Fibroblast of lung (primary cell): Measurements from ENCODE around the gene RBM12. TPM values are rescaled to one million over a fixed set of nuclear protein-coding genes. Genes with fewer than 3 reads are reported as not detected.

Experiments used
- DNase-seq, 2 donors: peaks; one replicate each; pipeline versions ENCODE4 v3.0.0 to v3.0.0-alpha.2; 2010; ENCODE audit warnings: low read depth in 2 of 2
- H2AFZ ChIP-seq: 2 replicates; pipeline ENCODE4 v1.5.1; 2012; ENCODE audit warnings: low read length, control low read depth, inconsistent platforms
- H3K27ac ChIP-seq: 2 replicates; pipeline ENCODE4 v1.5.1; 2011; ENCODE audit warnings: low read length, control low read depth; ENCODE audit not compliant: insufficient read depth
- H3K27me3 ChIP-seq: 2 replicates; pipeline ENCODE4 v1.5.1; 2011; ENCODE audit warnings: mild to moderate bottlenecking, low read length; ENCODE audit not compliant: control insufficient read depth, insufficient read depth
- H3K36me3 ChIP-seq: 2 replicates; pipeline ENCODE4 v1.5.1; 2011; ENCODE audit warnings: low read length; ENCODE audit not compliant: control insufficient read depth, insufficient read depth
- H3K4me1 ChIP-seq: 2 replicates; pipeline ENCODE4 v1.5.1; 2011; ENCODE audit warnings: low read length; ENCODE audit not compliant: control insufficient read depth, insufficient read depth; ENCODE audit errors: extremely low read depth
- H3K4me2 ChIP-seq: 2 replicates; pipeline ENCODE4 v1.5.1; 2011; ENCODE audit warnings: low read length, control low read depth; ENCODE audit not compliant: insufficient read depth; ENCODE audit errors: extremely low read depth
- H3K4me3 ChIP-seq, 4 experiments: fragments of 200-600 bp in 1 of 4; sonication (generic) in 1 of 4; replicated peaks in 1 of 4; 2 replicates each; pipeline ENCODE4 v1.5.1; 2011 to 2016; ENCODE audit warnings: low read length in 4 of 4, low read depth in 3 of 4, mild to moderate bottlenecking in 3 of 4, control low read depth in 2 of 4, inconsistent platforms in 1 of 4, mixed read lengths in 1 of 4; ENCODE audit not compliant: insufficient read depth in 1 of 4; ENCODE audit errors: control extremely low read depth in 1 of 4
- H3K79me2 ChIP-seq: 2 replicates; pipeline ENCODE4 v1.5.1; 2012; ENCODE audit warnings: mild to moderate bottlenecking, low read length, inconsistent platforms; ENCODE audit not compliant: control insufficient read depth, insufficient read depth
- H3K9ac ChIP-seq: 2 replicates; pipeline ENCODE4 v1.5.1; 2011; ENCODE audit warnings: mild to moderate bottlenecking, low read length, control low read depth; ENCODE audit not compliant: insufficient read depth
- H3K9me3 ChIP-seq: 2 replicates; pipeline ENCODE4 v1.5.1; 2012; ENCODE audit warnings: low read depth, low read length; ENCODE audit not compliant: control insufficient read depth, insufficient read depth
- H4K20me1 ChIP-seq: 2 replicates; pipeline ENCODE4 v1.5.1; 2011; ENCODE audit warnings: low read length; ENCODE audit not compliant: control insufficient read depth, insufficient read depth; ENCODE audit errors: extremely low read depth
- CTCF ChIP-seq, 2 donors: IDR thresholded peaks in 1 of 2; conservative IDR thresholded peaks in 1 of 2; 1 replicate in 1 of 2; 2 replicates in 1 of 2; pipeline ENCODE4 v1.5.1; 2011 to 2012; ENCODE audit warnings: low read length in 2 of 2, control low read depth in 1 of 2, inconsistent platforms in 1 of 2, low read depth in 1 of 2, mild to moderate bottlenecking in 1 of 2
- EZH2 ChIP-seq: IDR thresholded peaks from 2 replicates; pipeline ENCODE4 v1.5.1; 2012; ENCODE audit warnings: low read length, control low read depth, mild to moderate bottlenecking; ENCODE audit errors: missing control alignments
- polyA plus RNA-seq, 2 donors: library from polyadenylated mRNA; depleted of rRNA in 1 of 2; stranded (reverse) in 1 of 2; unstranded in 1 of 2; fragments of >200 nt; gene quantifications; 2 replicates each; pipeline ENCODE4 v1.2.1, GENCODE V29; 2011 to 2012; ENCODE audit warnings: missing spikeins in 1 of 2
- total RNA-seq: library from RNA; depleted of rRNA; stranded (reverse); fragments of >200 nt; gene quantifications from 2 replicates; pipeline ENCODE4 v1.2.1, GENCODE V29; 2014

The RBM12 gene
- total and polyA plus RNA-seq, 2 donors (not counting 1 experiment from before 2014, with no cell fraction given) = 29.9 to 109 TPM

GRCh38 chr20:35697696-35698297, 33.1 kb upstream of the RBM12 start:
- Histone ChIP-seq H3K4me2 (peak overlapping the region; percentile 81), H3K4me1 (peaks cover 14% of the 10 kb centered on the region), H2AFZ (no peak overlapping the region), H3K27me3 (no peaks in the 10 kb centered on the region), H3K9ac (no peak overlapping the region), H3K4me3 (peak overlapping the region in 2 of 4 experiments; percentile 85 to 100), H3K27ac (no peak overlapping the region), H4K20me1 (no peaks in the 10 kb centered on the region), H3K36me3 (peaks cover 5% of the 10 kb centered on the region), H3K9me3 (no peaks in the 10 kb centered on the region), H3K79me2 (peaks cover 25% of the 10 kb centered on the region)
- no peak for DNase-seq
- TF ChIP-seq EZH2 (no peak), CTCF (conservative IDR thresholded peaks at IDR 0.05 in 1 of 2, IDR thresholded peaks at IDR 0.05 in 1 of 2; ENCODE audit: low read depth in 1 of 2, low read length in 2 of 2) (no peak)

DNA sequence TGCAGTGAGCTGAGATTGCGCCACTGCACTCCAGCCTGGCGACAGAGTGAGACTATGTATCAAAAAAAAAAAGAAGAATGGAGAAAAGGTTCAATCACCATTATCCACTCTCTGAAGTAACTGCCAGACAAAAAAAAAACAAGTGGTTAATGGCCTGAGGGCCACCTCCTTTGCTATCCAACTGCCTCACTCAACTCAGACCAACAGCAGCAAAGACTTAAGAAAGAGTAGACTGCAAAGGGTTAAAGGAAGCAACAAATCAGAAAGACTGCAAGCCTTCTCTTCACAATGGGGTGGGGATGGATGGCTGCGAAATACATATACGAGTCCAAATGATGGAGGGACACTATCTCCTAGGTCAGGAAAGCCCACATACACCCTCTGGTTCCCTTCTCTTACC, 31.3 kb upstream of the RBM12 start:
- Histone ChIP-seq H4K20me1 (no peaks in the 10 kb centered on the region), H3K4me1 (peaks cover 6% of the 10 kb centered on the region), H3K79me2 (peaks cover 22% of the 10 kb centered on the region), H3K27ac (no peak overlapping the region), H3K36me3 (peaks cover 2% of the 10 kb centered on the region), H3K4me3 (no peak overlapping the region), H3K4me2 (no peak overlapping the region), H2AFZ (no peak overlapping the region), H3K9me3 (no peaks in the 10 kb centered on the region), H3K27me3 (no peaks in the 10 kb centered on the region), H3K9ac (no peak overlapping the region)
- TF ChIP-seq EZH2 = no peak
- TF ChIP-seq CTCF (conservative IDR thresholded peaks at IDR 0.05 in 1 of 2, IDR thresholded peaks at IDR 0.05 in 1 of 2; ENCODE audit: low read depth in 1 of 2, low read length in 2 of 2) = no peak
- no peak for DNase-seq

GRCh38 chr20:35695245-35695749, 30.6 kb upstream of the RBM12 start:
- Histone ChIP-seq H2AFZ (no peak overlapping the region), H3K27me3 (no peaks in the 10 kb centered on the region), H3K4me3 (no peak overlapping the region), H3K79me2 (peaks cover 15% of the 10 kb centered on the region), H3K9me3 (no peaks in the 10 kb centered on the region), H4K20me1 (no peaks in the 10 kb centered on the region), H3K9ac (no peak overlapping the region), H3K27ac (no peak overlapping the region), H3K4me1 (peaks cover 3% of the 10 kb centered on the region), H3K36me3 (no peaks in the 10 kb centered on the region), H3K4me2 (no peak overlapping the region)
- DNase-seq = no peak
- no peak for TF ChIP-seq CTCF (conservative IDR thresholded peaks at IDR 0.05 in 1 of 2, IDR thresholded peaks at IDR 0.05 in 1 of 2; ENCODE audit: low read depth in 1 of 2, low read length in 2 of 2)
- no peak for TF ChIP-seq EZH2
